ENCODE data around the gene AHCY. TPM values are rescaled to one million over a fixed set of nuclear protein-coding genes. Genes with fewer than 3 reads are reported as not detected.

The AHCY gene
- total and polyA plus RNA-seq, 2 of the 4 experiments (the other 2 are of a cell fraction) = 138 to 210 TPM

DNA sequence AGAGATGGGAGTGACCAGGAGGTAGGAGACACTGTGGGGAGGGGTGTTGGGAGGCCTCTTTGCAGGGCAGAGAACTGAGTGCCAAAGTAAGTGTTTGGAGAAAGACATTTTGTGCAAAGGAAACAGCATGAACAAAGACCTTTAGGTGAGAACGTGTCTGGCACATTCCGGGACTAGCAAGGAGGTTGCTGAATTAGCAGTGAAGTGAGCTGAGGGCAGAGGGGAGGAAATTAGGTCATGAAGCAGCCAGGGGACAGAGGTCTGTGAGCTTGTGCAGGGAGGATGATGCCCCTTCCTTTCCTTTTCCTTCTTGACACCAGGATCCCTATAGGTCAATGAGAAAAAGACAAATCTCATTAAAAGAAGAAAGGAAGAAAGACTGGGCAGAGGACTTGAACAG, 21.4 kb upstream of the AHCY start:
- Histone ChIP-seq H2BK120ac (ENCODE audit: low read depth, low read length) (no peak overlapping the region), H4K91ac (ENCODE audit: insufficient read depth, low read depth, low read length) (no peak overlapping the region), H3K4me2 (ENCODE audit: low read depth, low read length) (no peak overlapping the region), H3K18ac (ENCODE audit: low read depth, low read length) (no peak overlapping the region), H2BK15ac (ENCODE audit: low read depth, low read length) (no peak overlapping the region), H2AK9ac (replicated peaks; ENCODE audit: low read depth, low read length, poor library complexity) (no peak overlapping the region), H2AFZ (replicated peaks; ENCODE audit: low read length, poor library complexity) (no peak overlapping the region), H4K20me1 (ENCODE audit: insufficient read depth, low read length) (no peaks in the 10 kb centered on the region), H3K4ac (ENCODE audit: low read depth, low read length) (no peak overlapping the region), H4K8ac (ENCODE audit: low read depth in 2 of 2, low read length in 2 of 2) (no peak overlapping the region), H2BK20ac (ENCODE audit: low read depth, low read length) (no peak overlapping the region), H3K23ac (ENCODE audit: low read depth, low read length) (no peak overlapping the region), H3K56ac (ENCODE audit: extremely low read depth, insufficient read depth, low read length) (no peak overlapping the region), H3K4me3 (ENCODE audit: insufficient read depth, low read depth, low read length) (no peak overlapping the region), H3K9me1 (ENCODE audit: insufficient read depth, low read length) (peaks cover 4% of the 10 kb centered on the region), H2BK5ac (ENCODE audit: low read depth, low read length, poor library complexity, severe bottlenecking) (no peak overlapping the region), H3K27ac (ENCODE audit: insufficient read depth, low read length) (no peak overlapping the region), H3K9me3 (ENCODE audit: control insufficient read depth, insufficient read depth, low read length) (no peaks in the 10 kb centered on the region), H3K79me1 (ENCODE audit: low read depth in 1 of 2, low read length in 2 of 2) (no peaks in the 10 kb centered on the region), H3K36me3 (ENCODE audit: control insufficient read depth, insufficient read depth, low read length) (no peaks in the 10 kb centered on the region), H3K27me3 (ENCODE audit: control insufficient read depth, insufficient read depth, low read length) (no peaks in the 10 kb centered on the region; the same call in 1 of the 2 replicates), H4K5ac (ENCODE audit: low read depth, low read length) (no peak overlapping the region), H2AK5ac (ENCODE audit: low read depth, low read length) (0 out of 2 replicates have a peak overlapping the region, but pooled peaks have one; percentile 8), H3K9ac (ENCODE audit: low read depth, low read length) (no peak overlapping the region), H3K14ac (replicated peaks; ENCODE audit: low read depth, low read length) (0 out of 2 replicates have a peak overlapping the region, but pooled peaks have one; percentile 56), H3K4me1 (ENCODE audit: control insufficient read depth, insufficient read depth, low read length) (peaks cover 3% of the 10 kb centered on the region; the same call in 1 of the 2 replicates)
- ChIA-PET POLR2A (ENCODE audit: unreplicated experiment) (no interaction called here), CTCF (no interaction called here)
- intact Hi-C loops (cut with micrococcal nuclease) = no loop called here
- dilution Hi-C loops (cut with HindIII; ENCODE audit: low sequenced_read_pairs, unreplicated experiment) = no loop called here
- no CpG with 5 or more reads among the region's 2 CpGs for WGBS, 2 experiments (ENCODE audit: extremely low coverage in 2 of 2, insufficient read length in 1 of 2)
- no TSS peak for BruUV-seq (replicated peaks)
- in situ Hi-C loops (cut with MboI; ENCODE audit: low sequenced_read_pairs) = no loop called here
- TF ChIP-seq, protein P1, sequence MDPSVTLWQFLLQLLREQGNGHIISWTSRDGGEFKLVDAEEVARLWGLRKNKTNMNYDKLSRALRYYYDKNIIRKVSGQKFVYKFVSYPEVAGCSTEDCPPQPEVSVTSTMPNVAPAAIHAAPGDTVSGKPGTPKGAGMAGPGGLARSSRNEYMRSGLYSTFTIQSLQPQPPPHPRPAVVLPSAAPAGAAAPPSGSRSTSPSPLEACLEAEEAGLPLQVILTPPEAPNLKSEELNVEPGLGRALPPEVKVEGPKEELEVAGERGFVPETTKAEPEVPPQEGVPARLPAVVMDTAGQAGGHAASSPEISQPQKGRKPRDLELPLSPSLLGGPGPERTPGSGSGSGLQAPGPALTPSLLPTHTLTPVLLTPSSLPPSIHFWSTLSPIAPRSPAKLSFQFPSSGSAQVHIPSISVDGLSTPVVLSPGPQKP (IDR thresholded peaks at IDR 0.05; ENCODE audit: borderline replicate concordance, low read depth, low read length) = no peak
- TF ChIP-seq RFX5 (IDR thresholded peaks at IDR 0.05; ENCODE audit: low read depth, low read length) (no peak), CHD1 (IDR thresholded peaks at IDR 0.05; ENCODE audit: low read depth, low read length) (no peak), MAFK (IDR thresholded peaks at IDR 0.05; ENCODE audit: low read depth, low read length) (no peak)
- TF ChIP-seq, protein P2, sequence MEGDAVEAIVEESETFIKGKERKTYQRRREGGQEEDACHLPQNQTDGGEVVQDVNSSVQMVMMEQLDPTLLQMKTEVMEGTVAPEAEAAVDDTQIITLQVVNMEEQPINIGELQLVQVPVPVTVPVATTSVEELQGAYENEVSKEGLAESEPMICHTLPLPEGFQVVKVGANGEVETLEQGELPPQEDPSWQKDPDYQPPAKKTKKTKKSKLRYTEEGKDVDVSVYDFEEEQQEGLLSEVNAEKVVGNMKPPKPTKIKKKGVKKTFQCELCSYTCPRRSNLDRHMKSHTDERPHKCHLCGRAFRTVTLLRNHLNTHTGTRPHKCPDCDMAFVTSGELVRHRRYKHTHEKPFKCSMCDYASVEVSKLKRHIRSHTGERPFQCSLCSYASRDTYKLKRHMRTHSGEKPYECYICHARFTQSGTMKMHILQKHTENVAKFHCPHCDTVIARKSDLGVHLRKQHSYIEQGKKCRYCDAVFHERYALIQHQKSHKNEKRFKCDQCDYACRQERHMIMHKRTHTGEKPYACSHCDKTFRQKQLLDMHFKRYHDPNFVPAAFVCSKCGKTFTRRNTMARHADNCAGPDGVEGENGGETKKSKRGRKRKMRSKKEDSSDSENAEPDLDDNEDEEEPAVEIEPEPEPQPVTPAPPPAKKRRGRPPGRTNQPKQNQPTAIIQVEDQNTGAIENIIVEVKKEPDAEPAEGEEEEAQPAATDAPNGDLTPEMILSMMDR (conservative IDR thresholded peaks at IDR 0.05; ENCODE audit: low read depth, low read length) = no peak
- ATAC-seq (ENCODE audit: low read depth) (no peak), DNase-seq (no peak)

All from IMR-90 (cell line).